Esophagus squamous epithelium (tissue), 5 donors: ENCODE measurements around the gene RABGAP1L. TPM values are rescaled to one million over a fixed set of nuclear protein-coding genes. Genes with fewer than 3 reads are reported as not detected.

Experiments
- DNase-seq: peaks from one replicate; lab custom pipeline; 2025; lab: John Stamatoyannopoulos, UW
- H3K27ac ChIP-seq, 4 donors: fragments of 200-600 bp; sonication (generic); one replicate each; pipeline ENCODE4 v1.5.1; 2016 to 2019; ENCODE audit warnings: mild to moderate bottlenecking in 1 of 4
- H3K27me3 ChIP-seq, 4 donors: fragments of 200-600 bp; sonication (generic); 1 replicate in 3 of 4; 2 replicates in 1 of 4; pipeline versions ENCODE4 v1.5.1 to v1.6.0; 2017 to 2021; ENCODE audit warnings: antibody characterized with exemption in 1 of 4
- H3K36me3 ChIP-seq, 3 donors: fragments of 200-600 bp; sonication (generic); one replicate each; pipeline ENCODE4 v1.5.1; 2016 to 2019
- H3K4me1 ChIP-seq, 3 donors: fragments of 200-600 bp; sonication (generic); one replicate each; pipeline ENCODE4 v1.5.1; 2017 to 2019
- H3K4me3 ChIP-seq, 4 donors: fragments of 200-600 bp; sonication (generic); 1 replicate in 3 of 4; 2 replicates in 1 of 4; pipeline ENCODE4 v1.5.1; 2016 to 2019; ENCODE audit warnings: mild to moderate bottlenecking in 2 of 4, moderate library complexity in 1 of 4
- H3K9me3 ChIP-seq, 3 donors: fragments of 200-600 bp; sonication (generic); one replicate each; pipeline ENCODE4 v1.5.1; 2016 to 2019
- CTCF ChIP-seq, 6 experiments: fragments of 450-650 bp in 4 of 6; fragments of 200-600 bp in 2 of 6; sonication (generic) in 2 of 6; IDR thresholded peaks; one replicate each; pipeline ENCODE4 v1.5.1; 2016 to 2019; ENCODE audit warnings: antibody characterized with exemption in 6 of 6, mild to moderate bottlenecking in 4 of 6, moderate library complexity in 4 of 6
- POLR2A ChIP-seq, 4 donors: fragments of 450-650 bp; IDR thresholded peaks; one replicate each; pipeline ENCODE4 v1.6.1; 2017; ENCODE audit warnings: antibody characterized with exemption in 4 of 4, mild to moderate bottlenecking in 4 of 4, moderate library complexity in 3 of 4
- WGBS, 2 donors: methylation state at CpG; one replicate each; pipeline ENCODE4 v1.1.5; 2018; 5-methylcytosine and 5-hydroxymethylcytosine counted together
- intact Hi-C: fragments of 100-400 bp; cut with DNase I; formaldehyde crosslinking; loops from one replicate; pipeline ENCODE4 v1.15.0; 2022
- total RNA-seq, 4 donors: library from RNA; depleted of rRNA; stranded (reverse); fragments of >200 nt; gene quantifications; one replicate each; pipeline ENCODE4 v1.1.0, GENCODE V29; 2016
- donor health status: DM: yes; HTN: yes; CAD: no.

The RABGAP1L gene
- total RNA-seq, 4 donors from 2014 or later: 35.7 to 45.6 (median 41.0) TPM

- peaks cover 0 to 18% (median 2%) of the 10 kb centered on the region in 3 donors for H3K36me3 ChIP-seq
- no peaks in the 10 kb centered on the region for H3K27me3 ChIP-seq
- no peaks in the 10 kb centered on the region for H3K4me1 ChIP-seq
- WGBS, 2 donors: 47 to 55% methylated on average over 1 of the region's 1 CpG
- no peak overlapping the region for H3K4me3 ChIP-seq
- no peaks in the 10 kb centered on the region for H3K9me3 ChIP-seq
- TF ChIP-seq CTCF (IDR thresholded peaks at IDR 0.05) (no peak), POLR2A (IDR thresholded peaks at IDR 0.05) (no peak)
- no peak for DNase-seq
- H3K27ac ChIP-seq: no peak overlapping the region
- intact Hi-C loops: no loop called here
Measured at GRCh38 chr1:174276087-174276486, 116.8 kb downstream of the RABGAP1L start.

- intact Hi-C loops: no loop called here
- H3K4me3 ChIP-seq: no peak overlapping the region
- no peak for DNase-seq
- no peaks in the 10 kb centered on the region for H3K9me3 ChIP-seq
- H3K27me3 ChIP-seq: no peaks in the 10 kb centered on the region
- H3K36me3 ChIP-seq: peaks cover 0 to 61% (median 8%) of the 10 kb centered on the region in 3 donors
- H3K27ac ChIP-seq: no peak overlapping the region
- H3K4me1 ChIP-seq: no peaks in the 10 kb centered on the region
- 98% methylated on average over 2 of the region's 2 CpGs for WGBS, 2 donors
- TF ChIP-seq POLR2A (IDR thresholded peaks at IDR 0.05): no peak
- TF ChIP-seq CTCF (IDR thresholded peaks at IDR 0.05): no peak
Measured at GRCh38 chr1:174284052-174284451, 124.7 kb downstream of the RABGAP1L start.

GRCh38 chr1:174286042-174286441 is 126.7 kb downstream of the RABGAP1L start:
- peaks cover 0 to 66% (median 7%) of the 10 kb centered on the region in 3 donors for H3K36me3 ChIP-seq
- H3K4me3 ChIP-seq: no peak overlapping the region
- no peaks in the 10 kb centered on the region for H3K4me1 ChIP-seq
- no peak for DNase-seq
- 89 to 92% methylated on average over 1 of the region's 1 CpG for WGBS, 2 donors
- peaks cover 0 to 14% (median 4%) of the 10 kb centered on the region in 3 donors for H3K9me3 ChIP-seq
- TF ChIP-seq CTCF (IDR thresholded peaks at IDR 0.05) (no peak), POLR2A (IDR thresholded peaks at IDR 0.05) (no peak)
- H3K27me3 ChIP-seq: no peaks in the 10 kb centered on the region
- no peak overlapping the region for H3K27ac ChIP-seq
- intact Hi-C loops: no loop called here

GRCh38 chr1:174289644-174290310 is 130.5 kb downstream of the RABGAP1L start:
- intact Hi-C loops: no loop called here
- Histone ChIP-seq H3K4me3 (no peak overlapping the region), H3K27ac (no peak overlapping the region), H3K36me3 (peaks cover 0 to 43% (median 0%) of the 10 kb centered on the region in 3 donors), H3K27me3 (no peaks in the 10 kb centered on the region), H3K9me3 (peaks cover 0 to 15% (median 4%) of the 10 kb centered on the region in 3 donors), H3K4me1 (no peaks in the 10 kb centered on the region)
- no peak for DNase-seq
- 13 to 57% methylated on average over 1 of the region's 2 CpGs for WGBS, 2 donors
- TF ChIP-seq POLR2A (IDR thresholded peaks at IDR 0.05) (no peak), CTCF (IDR thresholded peaks at IDR 0.05) (no peak)

GRCh38 chr1:174291059-174291458 is 131.7 kb downstream of the RABGAP1L start:
- no peak overlapping the region for H3K4me3 ChIP-seq
- no peak for DNase-seq
- TF ChIP-seq CTCF (IDR thresholded peaks at IDR 0.05): no peak
- TF ChIP-seq POLR2A (IDR thresholded peaks at IDR 0.05): no peak
- no peaks in the 10 kb centered on the region for H3K4me1 ChIP-seq
- no peak overlapping the region for H3K27ac ChIP-seq
- intact Hi-C loops: no loop called here
- peaks cover 0 to 15% (median 4%) of the 10 kb centered on the region in 3 donors for H3K9me3 ChIP-seq
- no peaks in the 10 kb centered on the region for H3K27me3 ChIP-seq
- peaks cover 0 to 43% (median 0%) of the 10 kb centered on the region in 3 donors for H3K36me3 ChIP-seq
